Islet precursor cell (in vitro differentiated cells): Measurements from ENCODE around the gene NDST1.
"Not testable (repeated sequence)": the region's sequence is repeated elsewhere in the genome, so short reads cannot be mapped to it uniquely, and the experiment has no call there.

ENCODE experiments used
- DNase-seq: peaks from one replicate; pipeline ENCODE4 v3.0.0-alpha.2; 2018

Gene NDST1

GRCh38 chr5:150508828-150509227 is 897 bp downstream of the NDST1 start:
- DNase-seq, result no peak

GRCh38 chr5:150509992-150510391 is 2.1 kb downstream of the NDST1 start:
- no peak for DNase-seq

- DNase-seq, result peak; percentile 57
Observed at GRCh38 chr5:150510460-150511263, 2.7 kb downstream of the NDST1 start.

GRCh38 chr5:150511578-150512367 is 3.8 kb downstream of the NDST1 start:
- DNase-seq, result peak; percentile 75

GRCh38 chr5:150512368-150512747 is 4.4 kb downstream of the NDST1 start:
- no peak for DNase-seq

GRCh38 chr5:150513375-150514309 is 5.7 kb downstream of the NDST1 start:
- peak; percentile 60 for DNase-seq

- DNase-seq, result peak; percentile 50
Observed at GRCh38 chr5:150514708-150515211, 6.8 kb downstream of the NDST1 start.

GRCh38 chr5:150515446-150515845 is 7.5 kb downstream of the NDST1 start:
- peak; percentile 65 for DNase-seq

GRCh38 chr5:150516011-150516410 is 8.1 kb downstream of the NDST1 start:
- DNase-seq, result peak; percentile 59

GRCh38 chr5:150517272-150518152 is 9.6 kb downstream of the NDST1 start:
- DNase-seq, result peak; percentile 57

- DNase-seq, result not testable (repeated sequence)
Observed at GRCh38 chr5:150518712-150519559, 11.0 kb downstream of the NDST1 start.

- DNase-seq, result no peak
Observed at GRCh38 chr5:150519560-150519945, 11.6 kb downstream of the NDST1 start.

GRCh38 chr5:150519978-150520377 is 12.0 kb downstream of the NDST1 start:
- no peak for DNase-seq

- peak; percentile 48 for DNase-seq
Observed at GRCh38 chr5:150520747-150521521, 13.0 kb downstream of the NDST1 start.

- no peak for DNase-seq
Observed at GRCh38 chr5:150521522-150521817, 13.5 kb downstream of the NDST1 start.

GRCh38 chr5:150521939-150522503 is 14.1 kb downstream of the NDST1 start:
- DNase-seq, result peak; percentile 50

- peak; percentile 48 for DNase-seq
Observed at GRCh38 chr5:150522504-150523414, 14.8 kb downstream of the NDST1 start.
